Measurements from ENCODE around the gene COL4A3. TPM values are rescaled to one million over a fixed set of nuclear protein-coding genes. Genes with fewer than 3 reads are reported as not detected.

COL4A3 gene
- total RNA-seq, 1 experiment from 2014 or later, result 0.15 TPM

DNA sequence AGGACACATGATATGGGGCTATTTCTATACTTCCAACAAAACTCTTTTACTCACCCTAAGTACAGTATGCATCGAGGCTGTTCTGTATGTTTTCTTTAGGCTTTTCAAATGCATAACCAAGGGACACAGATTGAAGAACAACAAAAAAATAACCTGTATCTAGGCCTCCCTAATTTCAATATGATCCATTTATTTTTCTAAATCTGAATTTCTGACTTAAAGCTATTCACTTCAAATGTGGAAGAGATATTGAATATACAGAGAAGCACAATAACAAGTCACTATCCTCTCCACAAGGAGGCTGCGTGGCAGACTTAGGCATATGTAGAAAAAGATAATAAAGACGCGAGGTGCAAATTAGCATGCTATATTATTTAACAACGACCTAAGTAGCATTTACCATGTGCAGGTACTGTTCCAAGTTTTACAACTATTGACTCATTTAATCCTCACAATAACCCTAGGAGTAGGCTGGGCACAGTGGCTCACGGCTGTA is 121.4 kb downstream of the COL4A3 start:
- no peak overlapping the region for H2BK12ac ChIP-seq (ENCODE audit: insufficient read length, low read depth, low read length)
- H2BK120ac ChIP-seq (ENCODE audit: low read depth, low read length, poor library complexity, severe bottlenecking), result no peak overlapping the region
- H3K4me1 Mint-ChIP-seq, result peaks cover 2 to 3% of the 10 kb centered on the region in 2 experiments
- no peak overlapping the region for H3K56ac ChIP-seq (ENCODE audit: insufficient read length, low read depth, low read length)
- no peak overlapping the region for H3K23ac ChIP-seq (ENCODE audit: insufficient read length, low read depth, low read length)
- no CpG with 5 or more reads among the region's 6 CpGs for WGBS (ENCODE audit: extremely low coverage, insufficient read length, low lambda C conversion rate)
- TF ChIP-seq, protein P1, sequence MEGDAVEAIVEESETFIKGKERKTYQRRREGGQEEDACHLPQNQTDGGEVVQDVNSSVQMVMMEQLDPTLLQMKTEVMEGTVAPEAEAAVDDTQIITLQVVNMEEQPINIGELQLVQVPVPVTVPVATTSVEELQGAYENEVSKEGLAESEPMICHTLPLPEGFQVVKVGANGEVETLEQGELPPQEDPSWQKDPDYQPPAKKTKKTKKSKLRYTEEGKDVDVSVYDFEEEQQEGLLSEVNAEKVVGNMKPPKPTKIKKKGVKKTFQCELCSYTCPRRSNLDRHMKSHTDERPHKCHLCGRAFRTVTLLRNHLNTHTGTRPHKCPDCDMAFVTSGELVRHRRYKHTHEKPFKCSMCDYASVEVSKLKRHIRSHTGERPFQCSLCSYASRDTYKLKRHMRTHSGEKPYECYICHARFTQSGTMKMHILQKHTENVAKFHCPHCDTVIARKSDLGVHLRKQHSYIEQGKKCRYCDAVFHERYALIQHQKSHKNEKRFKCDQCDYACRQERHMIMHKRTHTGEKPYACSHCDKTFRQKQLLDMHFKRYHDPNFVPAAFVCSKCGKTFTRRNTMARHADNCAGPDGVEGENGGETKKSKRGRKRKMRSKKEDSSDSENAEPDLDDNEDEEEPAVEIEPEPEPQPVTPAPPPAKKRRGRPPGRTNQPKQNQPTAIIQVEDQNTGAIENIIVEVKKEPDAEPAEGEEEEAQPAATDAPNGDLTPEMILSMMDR (conservative IDR thresholded peaks at IDR 0.05), result no peak
- no peak overlapping the region for H2BK20ac ChIP-seq (ENCODE audit: low read depth, low read length, poor library complexity, severe bottlenecking)
- no peak overlapping the region for H3K14ac ChIP-seq (ENCODE audit: insufficient read depth, low read length)
- H4K8ac ChIP-seq (replicated peaks; ENCODE audit: insufficient read length, low read depth, low read length), result no peak overlapping the region
- H3K9ac ChIP-seq (ENCODE audit: extremely low read depth, insufficient read length, low read length), result no peak overlapping the region
- H3K18ac ChIP-seq (ENCODE audit: insufficient read length, low read depth, low read length), result no peak overlapping the region
- no peak overlapping the region for H3T11ph ChIP-seq (ENCODE audit: low read length)
- H2BK5ac ChIP-seq (ENCODE audit: insufficient read length, low read length), result no peak overlapping the region
- no peak overlapping the region for H4K5ac ChIP-seq (ENCODE audit: insufficient read length, low read depth, low read length)
- no peaks in the 10 kb centered on the region for H4K20me1 ChIP-seq (ENCODE audit: control insufficient read depth, insufficient read depth, insufficient read length)
- DNase-seq, result no peak
- no peak overlapping the region for H3K4ac ChIP-seq (ENCODE audit: low read depth, low read length)
- H3K23me2 ChIP-seq (ENCODE audit: insufficient read length, low read depth, low read length, poor library complexity, severe bottlenecking), result no peaks in the 10 kb centered on the region
- no peaks in the 10 kb centered on the region for H3K36me3 Mint-ChIP-seq (ENCODE audit: insufficient read depth in 1 of 3, low read depth in 3 of 3)
- no peaks in the 10 kb centered on the region for H3K79me1 ChIP-seq (ENCODE audit: insufficient read depth, low read depth, low read length, poor library complexity, severe bottlenecking)
- no peak overlapping the region for H2AK5ac ChIP-seq (ENCODE audit: insufficient read length, low read length)
- no peak overlapping the region for H3K27ac Mint-ChIP-seq
- no peak overlapping the region for H3K27ac ChIP-seq (ENCODE audit: insufficient read length, low read depth, low read length)
- no peaks in the 10 kb centered on the region for H3K9me3 ChIP-seq (ENCODE audit: control insufficient read depth, low read depth, low read length)
- no peak overlapping the region for H3K4me3 Mint-ChIP-seq
- H3K9me3 Mint-ChIP-seq, result no peaks in the 10 kb centered on the region
- no peaks in the 10 kb centered on the region for H3K27me3 ChIP-seq (ENCODE audit: insufficient read depth, low read length)
- H2AFZ ChIP-seq (ENCODE audit: low read length), result no peak overlapping the region
- no peaks in the 10 kb centered on the region for H3K4me1 ChIP-seq (ENCODE audit: insufficient read depth, low read length)
- H2BK15ac ChIP-seq (ENCODE audit: low read depth, low read length), result no peak overlapping the region
- H3K27me3 Mint-ChIP-seq (ENCODE audit: low read depth), result no peaks in the 10 kb centered on the region
- no peak overlapping the region for H3K4me2 ChIP-seq (ENCODE audit: insufficient read depth, insufficient read length, low read length)
- no peak overlapping the region for H4K91ac ChIP-seq (ENCODE audit: insufficient read length, low read depth, low read length)
- no peaks in the 10 kb centered on the region for H3K79me2 ChIP-seq (ENCODE audit: insufficient read depth, low read length)
